K562 (cell line): ENCODE measurements around the gene PPCDC. TPM values are rescaled to one million over a fixed set of nuclear protein-coding genes. Genes with fewer than 3 reads are reported as not detected.

Experiments used
- ATAC-seq: fragments of 200-7000 bp; cut with Tn5 transposase; 3 replicates; pipeline ENCODE4 v1.9.1; 2020; ENCODE audit warnings: moderate library complexity
- BruUV-seq: library from RNA; stranded (reverse); fragments of 400-500 nt; replicated peaks from 2 replicates; lab custom pipeline; 2021; lab: Mats Ljungman, UMichigan
- CTCF ChIA-PET: fragments of 300-600 bp; formaldehyde crosslinking; extraction: SDS; loops from one replicate; lab custom pipeline; 2021; ENCODE audit warnings: low intra/inter-chr PET ratio; lab: Yijun Ruan, JAX
- POLR2A ChIA-PET: fragments of 300-600, 350-650 bp; sonication (Branson Sonifier 250); formaldehyde crosslinking; extraction: SDS; loops from one replicate; lab custom pipeline; 2021; ENCODE audit warnings: antibody characterized with exemption, inconsistent platforms; lab: Yijun Ruan, JAX
- DNase-seq, 4 experiments: peaks; one replicate each; pipeline versions ENCODE4 v3.0.0 to v3.0.0-alpha.2; 2011 to 2018; ENCODE audit warnings: low spot score in 3 of 4, mixed read lengths in 3 of 4; ENCODE audit errors: extremely low read depth in 1 of 4
- FAIRE-seq: peaks from 2 replicates; lab custom pipeline; 2011; peaks lifted over from hg19 to GRCh38; lab: Jason Lieb, UNC
- H2AFZ ChIP-seq: 2 replicates; pipeline ENCODE4 v1.6.0; 2011; ENCODE audit warnings: low read depth, low read length, control low read depth, inconsistent platforms
- H3K27ac ChIP-seq: fragments of 200-600 bp; 3 replicates; pipeline ENCODE4 v1.8.0; 2011; ENCODE audit warnings: low read depth, mild to moderate bottlenecking, control low read depth, inconsistent platforms, low read length, moderate library complexity, mixed read lengths; ENCODE audit errors: extremely low read depth
- H3K27me3 ChIP-seq, 2 experiments: fragments of 300-600 bp in 1 of 2; 2 replicates in 1 of 2; 3 replicates in 1 of 2; pipeline versions ENCODE4 v1.6.0 to v1.8.0; 2011; ENCODE audit warnings: inconsistent platforms in 2 of 2, low read length in 2 of 2, mild to moderate bottlenecking in 1 of 2, mixed read lengths in 1 of 2, moderate library complexity in 1 of 2; ENCODE audit not compliant: control insufficient read depth in 2 of 2, insufficient read depth in 2 of 2
- H3K36me3 ChIP-seq: fragments of 300-600 bp; 3 replicates; pipeline ENCODE4 v1.8.0; 2011; ENCODE audit warnings: mild to moderate bottlenecking, low read length, inconsistent platforms; ENCODE audit not compliant: control insufficient read depth, insufficient read depth
- H3K4me1 ChIP-seq, 2 experiments: fragments of 200-600 bp in 1 of 2; replicated peaks in 1 of 2; 2 replicates in 1 of 2; 3 replicates in 1 of 2; pipeline versions ENCODE4 v1.5.1 to v1.8.0; 2011; ENCODE audit warnings: inconsistent platforms in 2 of 2, low read length in 2 of 2, mild to moderate bottlenecking in 1 of 2, mixed read lengths in 1 of 2, moderate library complexity in 1 of 2; ENCODE audit not compliant: control insufficient read depth in 2 of 2, insufficient read depth in 2 of 2
- H3K4me2 ChIP-seq: 2 replicates; pipeline ENCODE4 v1.6.1; 2011; ENCODE audit warnings: low read length, control low read depth, inconsistent platforms, mixed read lengths; ENCODE audit not compliant: insufficient read depth
- H3K4me3 ChIP-seq: fragments of 200-600 bp; sonication (generic), shearing (Covaris generic); 2 replicates; pipeline ENCODE4 v1.5.1; 2016; ENCODE audit warnings: control low read depth, inconsistent platforms
- H3K79me2 ChIP-seq: fragments of 200-600 bp; 3 replicates; pipeline ENCODE4 v1.8.0; 2011; ENCODE audit warnings: low read length, inconsistent platforms; ENCODE audit not compliant: control insufficient read depth, insufficient read depth
- H3K9ac ChIP-seq, 2 experiments: 2 replicates each; pipeline versions ENCODE4 v1.6.0 to v1.6.1; 2011; ENCODE audit warnings: low read depth in 2 of 2, low read length in 2 of 2, control low read depth in 1 of 2, inconsistent platforms in 1 of 2, mild to moderate bottlenecking in 1 of 2, mixed read lengths in 1 of 2; ENCODE audit not compliant: insufficient read depth in 1 of 2
- H3K9me1 ChIP-seq: one replicate; pipeline ENCODE4 v1.6.0; 2011; ENCODE audit warnings: inconsistent platforms, mild to moderate bottlenecking, low read length, moderate library complexity; ENCODE audit not compliant: control insufficient read depth, insufficient read depth
- H3K9me3 ChIP-seq: replicated peaks from 2 replicates; pipeline ENCODE4 v1.5.1; 2011; ENCODE audit warnings: low read depth, low read length, inconsistent platforms; ENCODE audit not compliant: control insufficient read depth, insufficient read depth
- H4K20me1 ChIP-seq: replicated peaks from 2 replicates; pipeline ENCODE4 v1.6.1; 2011; ENCODE audit warnings: low read length, inconsistent platforms, mixed read lengths; ENCODE audit not compliant: control insufficient read depth, insufficient read depth
- ATF7 ChIP-seq: fragments of 450-650 bp; IDR thresholded peaks from 2 replicates; pipeline ENCODE4 v1.7.1; 2014; ENCODE audit warnings: mild to moderate bottlenecking, moderate library complexity
- BRD9 ChIP-seq: fragments of 450-650 bp; IDR thresholded peaks from 2 replicates; pipeline ENCODE4 v1.6.1; 2018; ENCODE audit warnings: low read depth; ENCODE audit not compliant: partially characterized antibody
- FOXJ2 ChIP-seq: fragments of 200-800 bp; sonication (Bioruptor generic); IDR thresholded peaks from 2 replicates; pipeline ENCODE4 v1.6.1; 2016; ENCODE audit warnings: missing genetic modification characterization, missing compliant biosample characterization
- HCFC1 ChIP-seq: IDR thresholded peaks from 2 replicates; pipeline ENCODE4 v1.6.1; 2012; ENCODE audit warnings: low read depth, low read length, improper control_type of control experiment
- HLTF ChIP-seq: fragments of 450-650 bp; IDR thresholded peaks from 2 replicates; pipeline ENCODE4 v1.6.1; 2016
- MEF2D ChIP-seq: conservative IDR thresholded peaks from 2 replicates; pipeline ENCODE4 v1.6.1; 2016; ENCODE audit warnings: low read depth, missing genetic modification characterization, missing compliant biosample characterization
- NCOA1 ChIP-seq: fragments of 450-650 bp; IDR thresholded peaks from 2 replicates; pipeline ENCODE4 v1.6.1; 2016; ENCODE audit warnings: low read depth
- NELFE ChIP-seq: IDR thresholded peaks from 2 replicates; pipeline ENCODE4 v1.6.1; 2011; ENCODE audit warnings: mild to moderate bottlenecking; ENCODE audit not compliant: insufficient read depth, insufficient read length
- NFE2L1 ChIP-seq: fragments of 450-650 bp; IDR thresholded peaks from 2 replicates; pipeline ENCODE4 v1.6.1; 2016; ENCODE audit warnings: missing genetic modification characterization, low read depth, mild to moderate bottlenecking, missing compliant biosample characterization, moderate library complexity, borderline replicate concordance
- NFYB ChIP-seq: IDR thresholded peaks from 2 replicates; pipeline ENCODE4 v1.6.1; 2011; ENCODE audit warnings: mild to moderate bottlenecking, moderate library complexity; ENCODE audit not compliant: insufficient read length; ENCODE audit errors: extremely low read depth
- RB1 ChIP-seq: fragments of 450-650 bp; IDR thresholded peaks from 2 replicates; pipeline ENCODE4 v1.6.1; 2017; ENCODE audit warnings: low read depth, mild to moderate bottlenecking
- SRF ChIP-seq, 2 experiments: fragments of 250-450, 450-650 bp in 1 of 2; sonication (Bioruptor Pico) in 1 of 2; sonication (generic) in 1 of 2; formaldehyde crosslinking; IDR thresholded peaks; 2 replicates each; pipeline versions ENCODE4 v1.5.0 to v1.5.1; 2020 to 2022; ENCODE audit warnings: mild to moderate bottlenecking in 1 of 2, missing genetic modification reagents in 1 of 2
- ZEB2 ChIP-seq: fragments of 450-650 bp; IDR thresholded peaks from 2 replicates; pipeline ENCODE4 v1.6.1; 2016
- ZNF253 ChIP-seq: fragments of 250-450 bp; sonication (Bioruptor Pico); conservative IDR thresholded peaks from 2 replicates; pipeline ENCODE4 v1.6.1; 2021; ENCODE audit warnings: mild to moderate bottlenecking
- WGBS: fragments of 100-300 bp; shearing (Covaris generic); methylation state at CpG from one replicate; pipeline ENCODE4 v1.1.6; 2016; ENCODE audit warnings: low coverage, mixed read lengths; ENCODE audit not compliant: insufficient coverage; ENCODE audit errors: missing lambda C conversion rate; 5-methylcytosine and 5-hydroxymethylcytosine counted together
- in situ Hi-C: fragments of 300-500 bp; cut with MboI; formaldehyde crosslinking; loops from 4 replicates; pipeline ENCODE4 v1.15.0; 2018; ENCODE audit warnings: inconsistent platforms, mixed read lengths
- intact Hi-C: fragments of 100-400 bp; cut with micrococcal nuclease; formaldehyde crosslinking; loops from 2 replicates; pipeline ENCODE4 v1.14.2; 2022
- polyA plus RNA-seq, 8 experiments: library from polyadenylated mRNA; depleted of rRNA in 4 of 8; stranded (reverse) in 5 of 8; unstranded in 3 of 8; fragments of >200 nt; fragmentation: Nextera tagmentation in 2 of 8; fragmentation: Illumina TruSeq in 1 of 8; extraction: Ambion mirVana in 2 of 8; extraction: Trizol in 1 of 8; gene quantifications; 2 replicates each; pipeline versions ENCODE4 v1.2.1 to v1.2.3, GENCODE V29; 2011 to 2014; ENCODE audit warnings: inconsistent platforms in 1 of 8, missing spikeins in 1 of 8
- total RNA-seq, 7 experiments: library from RNA; depleted of rRNA in 6 of 7; stranded (reverse); fragments of >200 nt in 6 of 7; fragmentation: Illumina TruSeq in 2 of 7; extraction: Trizol in 2 of 7; gene quantifications; 2 replicates each; pipeline versions ENCODE4 v1.2.1 to v1.2.3, GENCODE V29; 2011 to 2021; ENCODE audit warnings: low replicate concordance in 1 of 7
- TF ChIP-seq, protein P1 (sequence below): sonication (generic); formaldehyde crosslinking; IDR thresholded peaks from 2 replicates; pipeline ENCODE4 v1.8.0; 2022; ENCODE audit warnings: missing genetic modification reagents, mild to moderate bottlenecking, moderate library complexity, borderline replicate concordance

The PPCDC gene
- total and polyA plus RNA-seq, 9 of the 15 experiments (the other 6 are each of a cell fraction or from before 2014, with no cell fraction given): 10.9 to 53.6 (median 16.7) TPM

DNA sequence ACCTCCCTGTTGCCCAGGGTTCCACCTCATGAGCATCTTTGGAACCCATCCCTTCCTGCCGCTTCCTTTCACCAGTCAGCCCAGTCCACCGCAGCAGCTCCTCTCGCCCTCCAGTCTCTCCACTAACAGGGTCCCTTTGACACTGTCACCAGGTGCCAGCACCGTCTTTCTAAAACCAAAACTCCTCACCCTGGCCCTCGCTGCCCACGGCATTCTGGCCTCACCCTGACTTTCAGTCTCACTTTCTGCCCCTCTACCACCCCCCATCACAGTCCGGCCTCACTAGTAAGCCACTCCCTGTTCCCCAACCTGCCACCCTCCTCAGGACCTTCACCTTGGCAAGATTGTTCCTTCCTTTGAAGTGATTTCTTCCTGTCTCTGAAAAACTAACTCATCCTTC, 4.2 kb downstream of the PPCDC start:
- no peak for FAIRE-seq
- CTCF ChIA-PET: interaction anchor here (4.3 kb wide), 1 partner anchor 176 kb away, joined by 76 read pairs; the partner anchor contains the start of gene C15orf39
- no peaks in the 10 kb centered on the region for H4K20me1 ChIP-seq
- H3K9me3 ChIP-seq: no peaks in the 10 kb centered on the region
- H3K27me3 ChIP-seq: no peaks in the 10 kb centered on the region
- DNase-seq: no peak
- POLR2A ChIA-PET: interaction anchor here (0.6 to 1.2 kb wide), 2 partner anchors 15 to 181 kb away, joined by 3 to 5 read pairs; no protein-coding TSS in a partner anchor
- ATAC-seq: no peak
- no peaks in the 10 kb centered on the region for H3K9me1 ChIP-seq
- WGBS: 71% methylated on average over 7 of the region's 7 CpGs
- H3K4me3 ChIP-seq: no peak overlapping the region
- peaks cover 28% of the 10 kb centered on the region in 2 experiments for H3K4me1 ChIP-seq
- in situ Hi-C loops: loop anchor here (5.0 to 10.0 kb wide), 3 partner anchors 175 to 647 kb away; partner anchors contain the start of gene C15orf39
- no peak overlapping the region for H3K4me2 ChIP-seq
- intact Hi-C loops: no loop called here
- peaks cover 19% of the 10 kb centered on the region for H3K79me2 ChIP-seq
- no peak overlapping the region for H2AFZ ChIP-seq
- peaks cover 16% of the 10 kb centered on the region for H3K36me3 ChIP-seq
- no TSS peak for BruUV-seq
- TF ChIP-seq RB1: no peak
- no peak for TF ChIP-seq NFYB
- TF ChIP-seq HCFC1: no peak
- no peak for TF ChIP-seq NCOA1
- TF ChIP-seq ATF7: no peak
- H3K9ac ChIP-seq: 0 out of 4 replicates have a peak overlapping the region, but pooled peaks of 1 of the 2 experiments have one; percentile 15
- no peak overlapping the region for H3K27ac ChIP-seq

DNA sequence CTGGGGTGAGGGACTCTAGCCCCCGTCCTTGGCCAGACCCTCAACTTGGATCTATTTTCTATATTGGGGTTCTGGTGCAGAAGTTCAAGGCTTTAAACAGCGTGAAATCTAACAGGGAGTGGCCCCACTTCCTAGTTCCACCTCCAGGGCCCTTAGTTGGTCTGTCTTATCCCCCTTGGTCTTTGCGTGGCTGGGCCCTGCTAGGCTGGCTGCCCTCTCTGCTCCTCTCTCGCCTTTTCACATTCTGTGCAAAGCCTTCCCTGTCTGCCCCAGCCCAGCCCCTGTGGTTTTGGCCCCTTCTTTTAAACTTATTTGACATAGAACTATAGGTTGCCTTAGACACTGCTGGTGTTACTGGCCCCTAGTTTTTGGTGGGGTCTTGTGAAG, 5.6 kb downstream of the PPCDC start:
- no peaks in the 10 kb centered on the region for H3K9me3 ChIP-seq
- peak overlapping the region; percentile 3 to 23; a peak in 3 of 4 replicates for H3K9ac ChIP-seq
- H3K4me2 ChIP-seq: peak overlapping the region; percentile 49
- no peaks in the 10 kb centered on the region for H3K27me3 ChIP-seq
- no peaks in the 10 kb centered on the region for H3K9me1 ChIP-seq
- ATAC-seq (peak; percentile 68), FAIRE-seq (no peak), DNase-seq (no peak)
- in situ Hi-C loops: loop anchor here (5.0 to 10.0 kb wide), 3 partner anchors 173 to 646 kb away; partner anchors contain the start of gene C15orf39
- H4K20me1 ChIP-seq: no peaks in the 10 kb centered on the region
- intact Hi-C loops: loop anchor here (1.0 kb wide), 1 partner anchor 176 kb away; no protein-coding TSS in a partner anchor
- peaks cover 16% of the 10 kb centered on the region for H3K36me3 ChIP-seq
- H3K4me1 ChIP-seq: peaks cover 22 to 25% of the 10 kb centered on the region in 2 experiments
- CTCF ChIA-PET: interaction anchor here (0.6 to 4.3 kb wide), 4 partner anchors 11 to 599 kb away, joined by 3 to 76 read pairs (median 4); partner anchors contain the start of gene C15orf39
- POLR2A ChIA-PET: interaction anchor here (0.6 to 1.3 kb wide), 3 partner anchors 21 to 175 kb away, joined by 3 to 20 read pairs (median 3); no protein-coding TSS in a partner anchor
- H2AFZ ChIP-seq: peak overlapping the region; percentile 29; the same call in 1 of the 2 replicates
- WGBS: 58% methylated on average over 4 of the region's 4 CpGs
- no peak overlapping the region for H3K27ac ChIP-seq
- no peak overlapping the region for H3K4me3 ChIP-seq
- peaks cover 14% of the 10 kb centered on the region for H3K79me2 ChIP-seq
- no TSS peak for BruUV-seq
- TF ChIP-seq HLTF (no peak), MEF2D (no peak), ZNF253 (no peak), NELFE (no peak), FOXJ2 (tag) (no peak), SRF (CRISPR knock-in tag; IDR thresholded peaks at IDR 0.05) (no peak), ZEB2 (no peak), NFE2L1 (tag) (no peak), BRD9 (no peak)
- TF ChIP-seq, protein P1, sequence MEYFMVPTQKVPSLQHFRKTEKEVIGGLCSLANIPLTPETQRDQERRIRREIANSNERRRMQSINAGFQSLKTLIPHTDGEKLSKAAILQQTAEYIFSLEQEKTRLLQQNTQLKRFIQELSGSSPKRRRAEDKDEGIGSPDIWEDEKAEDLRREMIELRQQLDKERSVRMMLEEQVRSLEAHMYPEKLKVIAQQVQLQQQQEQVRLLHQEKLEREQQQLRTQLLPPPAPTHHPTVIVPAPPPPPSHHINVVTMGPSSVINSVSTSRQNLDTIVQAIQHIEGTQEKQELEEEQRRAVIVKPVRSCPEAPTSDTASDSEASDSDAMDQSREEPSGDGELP (CRISPR knock-in tag): no peak
